Fibroblast of lung (primary cell): ENCODE measurements around the gene CCZ1B.
"Not testable (repeated sequence)": the region's sequence is repeated elsewhere in the genome, so short reads cannot be mapped to it uniquely, and the experiment has no call there.

Experiments
- CTCF ChIP-seq, 2 donors: IDR thresholded peaks in 1 of 2; conservative IDR thresholded peaks in 1 of 2; 1 replicate in 1 of 2; 2 replicates in 1 of 2; pipeline ENCODE4 v1.5.1; 2011 to 2012; ENCODE audit warnings: low read length in 2 of 2, control low read depth in 1 of 2, inconsistent platforms in 1 of 2, low read depth in 1 of 2, mild to moderate bottlenecking in 1 of 2
- EZH2 ChIP-seq: IDR thresholded peaks from 2 replicates; pipeline ENCODE4 v1.5.1; 2012; ENCODE audit warnings: low read length, control low read depth, mild to moderate bottlenecking; ENCODE audit errors: missing control alignments

DNA sequence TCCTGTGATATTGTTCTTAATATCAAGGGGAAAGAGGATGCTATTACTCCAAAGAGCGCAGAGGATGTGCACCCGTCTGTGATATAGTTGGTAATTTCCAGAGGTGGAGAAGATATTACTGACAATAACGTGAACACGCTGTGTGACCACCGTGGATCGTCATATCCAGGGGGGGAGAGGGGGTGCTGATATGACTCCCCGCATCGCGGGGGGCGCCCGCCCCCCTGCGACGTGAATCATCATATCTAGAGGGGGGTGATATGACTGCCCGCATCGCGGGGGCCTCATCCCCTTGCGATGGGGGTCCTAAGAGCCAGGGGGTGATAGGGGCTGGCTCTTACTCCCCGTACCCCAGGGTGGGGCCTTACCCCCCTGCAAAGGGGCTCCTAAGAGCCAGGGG lies 21.7 kb upstream of the CCZ1B start:
- not testable (repeated sequence) for TF ChIP-seq CTCF (conservative IDR thresholded peaks at IDR 0.05 in 1 of 2, IDR thresholded peaks at IDR 0.05 in 1 of 2; ENCODE audit: low read depth in 1 of 2, low read length in 2 of 2); EZH2
